HL-60 (cell line): ENCODE results near the gene PIGZ.

Experiments
- DNase-seq, 2 experiments: peaks; one replicate each; pipeline ENCODE4 v3.0.0-alpha.2; 2010 to 2020; ENCODE audit warnings: low read depth in 1 of 2, low spot score in 1 of 2
- H3K27ac ChIP-seq: fragments of 250-450 bp; sonication (Bioruptor Pico); replicated peaks from 2 replicates; pipeline ENCODE4 v1.5.1; 2020; ENCODE audit warnings: mild to moderate bottlenecking, moderate library complexity
- H3K27me3 ChIP-seq: fragments of 250-450 bp; sonication (Bioruptor Pico); 2 replicates; pipeline ENCODE4 v1.5.1; 2021; ENCODE audit warnings: mild to moderate bottlenecking, moderate library complexity; ENCODE audit not compliant: insufficient read depth, poor library complexity, severe bottlenecking
- H3K4me3 ChIP-seq: replicated peaks from 2 replicates; pipeline ENCODE4 v1.5.1; 2011; ENCODE audit warnings: mild to moderate bottlenecking, control low read depth, low read length; ENCODE audit not compliant: insufficient read depth
- GABPA ChIP-seq: IDR thresholded peaks from 2 replicates; pipeline ENCODE4 v1.6.1; 2012; ENCODE audit warnings: low read depth
- POLR2AphosphoS5 ChIP-seq: IDR thresholded peaks from 2 replicates; pipeline ENCODE4 v1.6.1; 2012; ENCODE audit warnings: low read depth
- SPI1 ChIP-seq: IDR thresholded peaks from 2 replicates; pipeline ENCODE4 v1.6.1; 2012; ENCODE audit warnings: low read depth, mild to moderate bottlenecking, borderline replicate concordance
- TF ChIP-seq, protein P1 (sequence below): IDR thresholded peaks from 2 replicates; pipeline ENCODE4 v1.6.1; 2012; ENCODE audit warnings: low read depth; ENCODE audit not compliant: insufficient replicate concordance
- TF ChIP-seq, protein P2 (sequence below): IDR thresholded peaks from one replicate; pipeline ENCODE4 v1.5.1; 2011; ENCODE audit warnings: low read length, control low read depth, inconsistent platforms; ENCODE audit not compliant: insufficient read depth

The PIGZ gene

DNA sequence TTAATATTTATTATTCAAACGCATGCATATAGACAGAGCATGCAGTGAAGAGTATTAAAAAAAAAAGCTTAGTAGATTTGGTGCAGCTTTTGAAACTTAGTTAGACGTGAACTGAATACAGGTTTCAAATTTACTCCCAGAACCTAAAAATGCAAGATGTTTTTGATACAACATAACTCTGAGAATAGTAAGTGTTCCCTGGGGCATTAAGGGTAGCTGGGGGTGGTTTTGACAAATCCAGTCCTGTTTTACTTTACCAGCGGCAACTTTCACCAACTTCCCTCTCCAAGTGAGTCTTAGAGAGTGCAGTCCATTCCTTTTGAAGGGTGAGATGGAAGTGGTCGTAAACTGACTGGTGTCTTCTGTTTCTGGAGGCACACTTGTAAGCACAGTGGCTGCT is 37.5 kb downstream of the PIGZ start:
- Histone ChIP-seq H3K27me3 (no peaks in the 10 kb centered on the region), H3K27ac (no peak overlapping the region), H3K4me3 (no peak overlapping the region)
- DNase-seq = no peak
- no peak for TF ChIP-seq GABPA
- no peak for TF ChIP-seq POLR2AphosphoS5
- TF ChIP-seq, protein P1, sequence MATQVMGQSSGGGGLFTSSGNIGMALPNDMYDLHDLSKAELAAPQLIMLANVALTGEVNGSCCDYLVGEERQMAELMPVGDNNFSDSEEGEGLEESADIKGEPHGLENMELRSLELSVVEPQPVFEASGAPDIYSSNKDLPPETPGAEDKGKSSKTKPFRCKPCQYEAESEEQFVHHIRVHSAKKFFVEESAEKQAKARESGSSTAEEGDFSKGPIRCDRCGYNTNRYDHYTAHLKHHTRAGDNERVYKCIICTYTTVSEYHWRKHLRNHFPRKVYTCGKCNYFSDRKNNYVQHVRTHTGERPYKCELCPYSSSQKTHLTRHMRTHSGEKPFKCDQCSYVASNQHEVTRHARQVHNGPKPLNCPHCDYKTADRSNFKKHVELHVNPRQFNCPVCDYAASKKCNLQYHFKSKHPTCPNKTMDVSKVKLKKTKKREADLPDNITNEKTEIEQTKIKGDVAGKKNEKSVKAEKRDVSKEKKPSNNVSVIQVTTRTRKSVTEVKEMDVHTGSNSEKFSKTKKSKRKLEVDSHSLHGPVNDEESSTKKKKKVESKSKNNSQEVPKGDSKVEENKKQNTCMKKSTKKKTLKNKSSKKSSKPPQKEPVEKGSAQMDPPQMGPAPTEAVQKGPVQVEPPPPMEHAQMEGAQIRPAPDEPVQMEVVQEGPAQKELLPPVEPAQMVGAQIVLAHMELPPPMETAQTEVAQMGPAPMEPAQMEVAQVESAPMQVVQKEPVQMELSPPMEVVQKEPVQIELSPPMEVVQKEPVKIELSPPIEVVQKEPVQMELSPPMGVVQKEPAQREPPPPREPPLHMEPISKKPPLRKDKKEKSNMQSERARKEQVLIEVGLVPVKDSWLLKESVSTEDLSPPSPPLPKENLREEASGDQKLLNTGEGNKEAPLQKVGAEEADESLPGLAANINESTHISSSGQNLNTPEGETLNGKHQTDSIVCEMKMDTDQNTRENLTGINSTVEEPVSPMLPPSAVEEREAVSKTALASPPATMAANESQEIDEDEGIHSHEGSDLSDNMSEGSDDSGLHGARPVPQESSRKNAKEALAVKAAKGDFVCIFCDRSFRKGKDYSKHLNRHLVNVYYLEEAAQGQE = no peak

DNA sequence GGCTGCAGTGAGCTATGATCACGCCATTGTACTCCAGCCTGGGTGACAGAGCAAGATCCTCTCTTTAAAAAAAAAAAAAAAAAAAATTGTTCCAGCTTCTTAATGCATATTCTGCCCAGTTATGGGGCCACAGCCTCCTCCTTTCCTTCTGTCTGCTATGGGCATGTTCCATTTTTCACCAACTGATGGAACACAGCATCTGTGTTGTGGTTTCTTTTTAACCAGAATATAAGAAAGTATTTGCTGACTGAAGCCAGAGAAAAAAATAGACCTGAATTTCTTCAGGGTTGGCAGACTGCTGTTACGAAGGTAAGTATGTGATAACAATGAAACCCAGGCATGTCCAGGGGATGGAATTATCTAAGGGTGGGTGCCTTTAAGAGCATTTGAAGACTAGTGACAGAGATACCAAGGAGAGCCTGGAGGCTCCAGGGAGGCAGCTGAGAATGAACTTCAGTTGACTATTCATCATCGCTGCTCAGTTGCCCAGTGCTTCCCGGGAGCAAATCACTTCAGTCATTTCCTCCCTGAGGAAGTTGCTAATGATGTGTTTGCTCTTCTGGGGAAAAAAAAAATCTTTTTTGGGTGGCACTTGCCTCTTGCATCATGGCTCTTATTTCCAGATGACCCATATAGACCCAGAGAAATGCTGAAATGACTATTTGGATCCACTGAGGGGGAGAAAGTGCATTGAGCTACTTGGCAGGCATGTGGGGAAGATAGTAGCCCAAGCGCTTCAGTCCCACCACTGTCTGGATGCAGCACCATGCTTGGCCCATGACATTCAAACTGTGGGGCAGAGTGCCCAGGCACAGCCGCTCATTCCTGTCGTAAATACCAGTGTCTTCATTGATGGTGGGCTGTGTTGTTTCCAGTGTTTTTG is 40.8 kb downstream of the PIGZ start:
- DNase-seq = no peak
- Histone ChIP-seq H3K27me3 (no peaks in the 10 kb centered on the region), H3K4me3 (no peak overlapping the region), H3K27ac (no peak overlapping the region)
- TF ChIP-seq GABPA (no peak), SPI1 (no peak), POLR2AphosphoS5 (no peak)
- TF ChIP-seq, protein P1 = no peak
- TF ChIP-seq, protein P2, sequence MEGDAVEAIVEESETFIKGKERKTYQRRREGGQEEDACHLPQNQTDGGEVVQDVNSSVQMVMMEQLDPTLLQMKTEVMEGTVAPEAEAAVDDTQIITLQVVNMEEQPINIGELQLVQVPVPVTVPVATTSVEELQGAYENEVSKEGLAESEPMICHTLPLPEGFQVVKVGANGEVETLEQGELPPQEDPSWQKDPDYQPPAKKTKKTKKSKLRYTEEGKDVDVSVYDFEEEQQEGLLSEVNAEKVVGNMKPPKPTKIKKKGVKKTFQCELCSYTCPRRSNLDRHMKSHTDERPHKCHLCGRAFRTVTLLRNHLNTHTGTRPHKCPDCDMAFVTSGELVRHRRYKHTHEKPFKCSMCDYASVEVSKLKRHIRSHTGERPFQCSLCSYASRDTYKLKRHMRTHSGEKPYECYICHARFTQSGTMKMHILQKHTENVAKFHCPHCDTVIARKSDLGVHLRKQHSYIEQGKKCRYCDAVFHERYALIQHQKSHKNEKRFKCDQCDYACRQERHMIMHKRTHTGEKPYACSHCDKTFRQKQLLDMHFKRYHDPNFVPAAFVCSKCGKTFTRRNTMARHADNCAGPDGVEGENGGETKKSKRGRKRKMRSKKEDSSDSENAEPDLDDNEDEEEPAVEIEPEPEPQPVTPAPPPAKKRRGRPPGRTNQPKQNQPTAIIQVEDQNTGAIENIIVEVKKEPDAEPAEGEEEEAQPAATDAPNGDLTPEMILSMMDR = no peak

DNA sequence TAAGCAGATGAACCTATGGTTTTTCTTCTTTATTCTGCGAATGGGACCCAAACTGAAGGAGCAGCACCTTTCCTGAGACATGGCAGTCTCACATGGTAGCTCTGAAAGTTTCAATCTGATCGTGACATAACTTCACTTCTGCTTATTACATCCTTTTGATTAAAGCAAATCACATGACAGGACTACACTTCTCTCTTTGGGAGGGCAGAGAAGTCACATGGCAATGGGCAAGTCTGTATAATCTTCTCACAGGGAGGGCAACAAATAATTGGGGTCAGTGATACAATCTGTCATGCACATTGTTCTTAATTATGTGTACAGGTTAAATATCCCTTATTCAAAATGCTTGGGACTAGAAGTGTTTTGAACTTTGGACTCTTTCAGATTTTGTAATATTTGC is 47.9 kb downstream of the PIGZ start:
- H3K27ac ChIP-seq = 0 out of 2 replicates have a peak overlapping the region, but pooled peaks have one; percentile 11
- H3K27me3 ChIP-seq = no peaks in the 10 kb centered on the region
- no peak overlapping the region for H3K4me3 ChIP-seq
- TF ChIP-seq GABPA (no peak), POLR2AphosphoS5 (no peak), SPI1 (peak; percentile 92)
- TF ChIP-seq, protein P2 = no peak
- DNase-seq = peak in 1 of 2 experiments; percentile 21

DNA sequence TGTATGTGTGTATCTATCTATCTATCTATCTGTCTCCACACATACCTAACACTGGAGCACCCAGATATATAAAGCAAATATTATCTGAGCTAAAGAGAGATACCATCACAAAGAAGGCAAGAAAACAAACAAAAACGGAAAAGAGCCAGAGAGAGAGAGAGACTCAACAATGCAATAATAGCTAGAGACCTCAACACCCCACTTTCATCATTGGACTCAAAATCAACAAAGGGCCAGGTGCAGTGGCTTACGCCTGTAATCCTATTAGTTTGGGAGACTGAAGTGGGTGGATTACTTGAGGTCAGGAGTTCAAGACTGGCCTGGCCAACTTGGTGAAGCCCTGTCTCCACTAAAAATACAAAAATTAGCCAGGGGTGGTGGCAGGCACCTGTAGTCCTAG is 49.7 kb downstream of the PIGZ start:
- H3K4me3 ChIP-seq = no peak overlapping the region
- TF ChIP-seq SPI1 (no peak), POLR2AphosphoS5 (no peak), GABPA (no peak)
- TF ChIP-seq, protein P1 = no peak
- TF ChIP-seq, protein P2 = no peak
- DNase-seq = no peak
- no peaks in the 10 kb centered on the region for H3K27me3 ChIP-seq
- no peak overlapping the region for H3K27ac ChIP-seq
